ENCODE results near the gene ROR2. TPM values are rescaled to one million over a fixed set of nuclear protein-coding genes. Genes with fewer than 3 reads are reported as not detected.

ROR2 gene
- total and polyA plus RNA-seq, 2 of the 8 experiments (the other 6 are each of a cell fraction or from before 2014, with no cell fraction given), result 2.7 to 4.3 TPM

- TF ChIP-seq CHD7 (IDR thresholded peaks at IDR 0.05; ENCODE audit: insufficient replicate concordance, low read length) (no peak), TCF12 (IDR thresholded peaks at IDR 0.05; ENCODE audit: low read depth, low read length) (no peak), SIRT6 (IDR thresholded peaks at IDR 0.05; ENCODE audit: low read length) (no peak), TEAD4 (IDR thresholded peaks at IDR 0.05; ENCODE audit: low read depth, low read length) (no peak), ASH2L (IDR thresholded peaks at IDR 0.05; ENCODE audit: low read length) (no peak), CBX5 (IDR thresholded peaks at IDR 0.05; ENCODE audit: low read depth, low read length) (no peak), POU5F1 (IDR thresholded peaks at IDR 0.05; ENCODE audit: low read depth, low read length) (no peak), MAFK (IDR thresholded peaks at IDR 0.05; ENCODE audit: low read depth, low read length) (no peak), GTF2F1 (IDR thresholded peaks at IDR 0.05; ENCODE audit: borderline replicate concordance, low read depth, low read length) (no peak)
Measured at GRCh38 chr9:91729558-91729842, 220.5 kb downstream of the ROR2 start (continued).

Data from H1 (cell line).